ENCODE results near the gene VPS54.

Gene VPS54

DNA sequence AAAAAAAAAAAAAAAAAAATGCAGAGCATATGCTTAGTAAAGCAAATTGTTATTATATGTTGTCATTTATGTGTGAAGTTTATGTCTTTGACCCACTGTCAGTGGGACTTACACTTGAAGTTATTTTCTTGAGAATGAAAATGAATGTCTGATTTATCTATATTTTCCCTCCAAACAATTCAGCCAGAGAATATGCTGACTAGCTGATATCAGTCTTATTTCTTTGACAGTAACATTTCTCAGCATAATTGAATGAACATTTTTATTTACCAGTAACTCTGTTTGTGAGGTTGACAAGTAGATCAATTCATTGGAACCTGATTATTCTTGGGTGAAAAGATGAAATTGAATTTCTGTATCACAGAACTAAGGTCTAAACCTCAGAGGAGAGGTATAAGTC, 40.0 kb upstream of the VPS54 start:
- TF ChIP-seq CTCF (IDR thresholded peaks at IDR 0.05; ENCODE audit: borderline replicate concordance, insufficient read depth, low read depth, low read length): no peak

DNA sequence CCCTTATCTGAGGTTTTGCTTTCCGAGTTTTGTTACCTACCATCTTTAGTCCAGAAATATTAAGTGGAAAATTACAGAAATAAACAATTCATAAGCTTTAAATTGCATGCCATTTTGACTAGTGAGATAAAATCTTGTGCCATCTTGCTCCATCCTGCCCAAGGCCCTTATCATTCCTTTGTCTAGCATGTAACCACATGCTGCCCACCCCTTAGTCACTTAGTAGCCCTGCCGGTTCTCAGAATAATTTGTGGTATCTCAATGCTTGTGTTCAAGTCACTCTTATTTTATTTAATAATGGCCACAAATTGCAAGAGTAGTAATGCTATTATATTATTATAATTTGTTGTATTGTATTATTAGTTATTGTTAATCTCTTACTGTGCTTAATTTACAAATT, 36.8 kb upstream of the VPS54 start:
- no peak for TF ChIP-seq CTCF (IDR thresholded peaks at IDR 0.05; ENCODE audit: borderline replicate concordance, insufficient read depth, low read depth, low read length)
- H3K4me3 ChIP-seq (ENCODE audit: low read depth, low read length): no peak overlapping the region

More for the DNA sequence above, 40.0 kb upstream of the VPS54 start:
- H3K4me3 ChIP-seq (ENCODE audit: low read depth, low read length): no peak overlapping the region

DNA sequence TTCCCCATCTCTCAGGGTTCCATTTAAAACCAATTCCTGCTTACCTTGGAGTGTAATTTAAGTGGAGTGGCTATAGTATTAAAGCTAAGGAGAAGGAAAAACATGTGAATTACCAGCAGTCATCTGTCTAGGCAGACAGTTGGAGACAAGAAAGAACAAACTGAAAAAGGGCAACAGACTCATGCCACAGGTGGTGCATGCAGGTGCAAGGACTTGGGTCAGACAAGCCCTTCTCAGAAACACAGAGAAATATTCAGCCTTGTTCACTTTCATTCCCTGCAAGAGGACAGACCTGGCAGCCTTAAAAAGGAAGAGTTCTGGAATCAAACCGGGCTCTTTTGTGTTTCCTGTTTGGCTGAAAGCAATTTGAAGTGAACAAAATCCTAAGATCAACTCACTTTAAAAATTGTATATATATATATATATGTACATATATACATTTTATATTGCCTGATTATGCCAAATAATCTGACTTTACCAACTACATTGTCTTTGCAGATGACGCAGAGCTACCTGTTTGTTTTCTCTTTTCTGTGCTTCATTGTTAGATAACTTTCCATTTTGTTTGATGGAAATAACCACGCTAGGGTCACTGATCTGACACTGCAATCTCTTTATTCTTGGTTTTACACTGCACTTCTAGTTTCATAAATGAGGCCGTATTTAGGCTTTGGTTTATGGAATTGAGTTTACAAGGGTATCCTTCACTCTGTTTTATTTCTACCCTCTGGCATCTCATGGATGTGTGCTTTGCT, 35.1 kb upstream of the VPS54 start:
- H3K4me3 ChIP-seq (ENCODE audit: low read depth, low read length): no peak overlapping the region
- TF ChIP-seq CTCF (IDR thresholded peaks at IDR 0.05; ENCODE audit: borderline replicate concordance, insufficient read depth, low read depth, low read length): no peak

- no peak overlapping the region for H3K4me3 ChIP-seq (ENCODE audit: low read depth, low read length)
- TF ChIP-seq CTCF (IDR thresholded peaks at IDR 0.05; ENCODE audit: borderline replicate concordance, insufficient read depth, low read depth, low read length): no peak
Observed at GRCh38 chr2:64052463-64053241, 33.4 kb upstream of the VPS54 start.

- TF ChIP-seq CTCF (IDR thresholded peaks at IDR 0.05; ENCODE audit: borderline replicate concordance, insufficient read depth, low read depth, low read length): peak; percentile 81
- H3K4me3 ChIP-seq (ENCODE audit: low read depth, low read length): no peak overlapping the region
Observed at GRCh38 chr2:64049633-64050220, 30.5 kb upstream of the VPS54 start.

- TF ChIP-seq CTCF (IDR thresholded peaks at IDR 0.05; ENCODE audit: borderline replicate concordance, insufficient read depth, low read depth, low read length): no peak
- H3K4me3 ChIP-seq (ENCODE audit: low read depth, low read length): no peak overlapping the region
Observed at GRCh38 chr2:64045938-64046337, 26.7 kb upstream of the VPS54 start.

Measured in GM12875 (cell line).